ENCODE data around the gene SIL1.

SIL1 gene

DNA sequence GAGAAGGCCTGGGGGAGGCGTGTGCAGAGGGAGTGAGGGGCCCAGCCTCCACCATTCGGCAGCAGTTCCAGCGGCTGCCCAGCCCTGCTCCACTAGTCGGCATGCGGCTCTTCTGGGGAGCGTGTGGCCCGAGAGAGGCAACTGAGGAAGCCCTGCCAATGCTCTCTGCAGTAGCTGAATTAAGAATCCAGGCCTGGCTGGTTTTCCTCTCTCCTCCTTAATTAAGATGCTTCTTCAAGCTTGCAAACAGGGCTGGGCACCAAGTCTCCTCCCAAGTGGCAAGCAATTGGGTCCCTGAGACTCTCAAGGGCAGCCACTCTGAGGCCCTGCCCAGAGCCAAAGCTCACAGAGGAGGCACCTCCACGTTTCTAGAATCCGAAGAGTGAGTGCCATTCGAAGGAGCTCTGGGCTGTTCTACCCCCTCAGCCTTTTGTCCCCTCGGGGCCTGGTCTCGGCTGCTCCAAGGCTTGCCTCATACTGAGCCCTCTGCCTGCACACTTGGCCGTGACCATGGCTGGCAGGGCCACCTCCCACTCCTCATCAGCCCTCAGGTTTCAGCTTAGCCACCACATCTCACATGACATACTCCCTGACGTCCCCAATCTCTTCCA lies 247.6 kb downstream of the SIL1 start:
- DNase-seq (ENCODE audit: low read depth): no peak
- TF ChIP-seq, protein P1, sequence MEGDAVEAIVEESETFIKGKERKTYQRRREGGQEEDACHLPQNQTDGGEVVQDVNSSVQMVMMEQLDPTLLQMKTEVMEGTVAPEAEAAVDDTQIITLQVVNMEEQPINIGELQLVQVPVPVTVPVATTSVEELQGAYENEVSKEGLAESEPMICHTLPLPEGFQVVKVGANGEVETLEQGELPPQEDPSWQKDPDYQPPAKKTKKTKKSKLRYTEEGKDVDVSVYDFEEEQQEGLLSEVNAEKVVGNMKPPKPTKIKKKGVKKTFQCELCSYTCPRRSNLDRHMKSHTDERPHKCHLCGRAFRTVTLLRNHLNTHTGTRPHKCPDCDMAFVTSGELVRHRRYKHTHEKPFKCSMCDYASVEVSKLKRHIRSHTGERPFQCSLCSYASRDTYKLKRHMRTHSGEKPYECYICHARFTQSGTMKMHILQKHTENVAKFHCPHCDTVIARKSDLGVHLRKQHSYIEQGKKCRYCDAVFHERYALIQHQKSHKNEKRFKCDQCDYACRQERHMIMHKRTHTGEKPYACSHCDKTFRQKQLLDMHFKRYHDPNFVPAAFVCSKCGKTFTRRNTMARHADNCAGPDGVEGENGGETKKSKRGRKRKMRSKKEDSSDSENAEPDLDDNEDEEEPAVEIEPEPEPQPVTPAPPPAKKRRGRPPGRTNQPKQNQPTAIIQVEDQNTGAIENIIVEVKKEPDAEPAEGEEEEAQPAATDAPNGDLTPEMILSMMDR (IDR thresholded peaks at IDR 0.05; ENCODE audit: low read depth, low read length, missing control alignments): no peak
- in situ Hi-C loops (cut with HindIII; ENCODE audit: low sequenced_read_pairs): no loop called here
- no peak overlapping the region for H3K4me3 ChIP-seq (ENCODE audit: low read depth, low read length)

DNA sequence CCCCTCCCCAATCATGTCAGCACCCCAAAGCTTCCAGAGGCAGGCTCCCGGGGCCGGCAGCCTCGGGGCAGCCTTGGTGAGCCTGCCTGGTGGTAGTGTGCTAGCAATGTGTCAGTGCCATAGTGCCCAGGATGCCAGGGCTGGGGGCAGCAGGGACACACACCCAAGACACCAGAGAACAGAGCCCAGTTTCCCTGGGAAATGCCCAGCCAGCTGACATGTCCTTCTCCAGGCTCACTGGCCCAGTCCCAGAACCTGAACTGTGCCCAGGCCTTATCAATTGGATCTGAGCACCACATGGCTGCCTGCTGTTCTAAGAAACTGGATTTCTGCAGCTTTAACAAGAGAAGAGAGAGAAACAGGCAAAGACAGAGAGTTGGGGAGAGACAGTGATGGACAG lies 248.2 kb downstream of the SIL1 start:
- no peak for DNase-seq (ENCODE audit: low read depth)
- in situ Hi-C loops (cut with HindIII; ENCODE audit: low sequenced_read_pairs): no loop called here
- no peak overlapping the region for H3K4me3 ChIP-seq (ENCODE audit: low read depth, low read length)
- TF ChIP-seq, protein P1 (IDR thresholded peaks at IDR 0.05; ENCODE audit: low read depth, low read length, missing control alignments): no peak

DNA sequence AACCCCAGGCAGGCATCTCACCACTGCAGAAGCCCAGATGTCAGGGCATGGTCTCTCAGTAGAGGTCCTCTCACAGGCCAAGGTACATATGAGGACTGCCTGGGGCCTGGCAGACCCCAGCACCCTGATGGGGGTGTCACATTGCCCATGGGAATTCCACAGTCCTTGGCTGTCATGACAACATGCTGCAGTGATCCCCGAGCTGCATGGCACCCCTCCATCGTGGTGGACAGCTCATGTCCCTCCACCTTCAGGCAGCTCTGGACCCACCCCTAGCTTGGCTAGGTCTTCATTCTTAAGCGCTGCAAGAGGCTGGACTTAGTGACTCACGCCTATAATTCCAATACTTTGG lies 249.0 kb downstream of the SIL1 start:
- DNase-seq (ENCODE audit: low read depth): no peak
- in situ Hi-C loops (cut with HindIII; ENCODE audit: low sequenced_read_pairs): no loop called here
- TF ChIP-seq, protein P1 (IDR thresholded peaks at IDR 0.05; ENCODE audit: low read depth, low read length, missing control alignments): no peak
- H3K4me3 ChIP-seq (ENCODE audit: low read depth, low read length): no peak overlapping the region

DNA sequence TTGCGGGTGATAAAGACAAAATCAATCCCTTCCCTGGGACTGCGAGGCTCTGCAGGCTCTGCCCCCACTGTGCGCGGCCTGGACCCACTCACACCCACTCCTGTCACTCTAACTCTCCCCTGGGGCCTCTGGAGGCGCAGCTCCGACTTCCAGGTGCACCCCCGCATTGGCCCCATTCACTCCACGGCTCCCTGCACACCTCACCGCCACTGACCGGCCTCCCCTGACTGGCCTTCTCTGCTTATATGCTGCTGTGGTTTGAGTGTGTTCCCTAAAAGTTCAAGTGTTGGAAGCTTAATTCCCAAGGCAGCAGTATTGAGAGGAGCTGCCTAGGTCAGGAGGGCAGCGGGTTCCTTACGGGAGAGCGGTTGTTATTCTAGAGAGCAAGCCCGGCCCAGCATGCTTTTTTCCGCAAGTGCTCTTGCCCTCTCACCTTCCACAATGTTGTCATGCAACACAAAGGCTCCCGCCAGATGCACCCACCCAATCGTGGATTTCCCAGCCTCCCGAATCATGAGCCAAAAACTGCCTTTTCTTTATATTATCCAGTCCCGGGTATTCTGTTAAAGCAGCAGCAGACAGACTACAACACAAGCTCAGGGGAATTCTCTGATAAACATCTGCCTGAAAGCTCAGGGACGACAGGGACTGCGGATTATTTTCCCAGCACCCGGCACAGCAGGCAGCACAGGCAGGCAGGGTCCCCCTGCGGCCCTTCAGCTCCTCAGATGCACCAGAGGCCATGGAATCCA lies 249.5 kb downstream of the SIL1 start:
- in situ Hi-C loops (cut with HindIII; ENCODE audit: low sequenced_read_pairs): no loop called here
- TF ChIP-seq, protein P1 (IDR thresholded peaks at IDR 0.05; ENCODE audit: low read depth, low read length, missing control alignments): no peak
- H3K4me3 ChIP-seq (ENCODE audit: low read depth, low read length): no peak overlapping the region
- DNase-seq (ENCODE audit: low read depth): no peak

DNA sequence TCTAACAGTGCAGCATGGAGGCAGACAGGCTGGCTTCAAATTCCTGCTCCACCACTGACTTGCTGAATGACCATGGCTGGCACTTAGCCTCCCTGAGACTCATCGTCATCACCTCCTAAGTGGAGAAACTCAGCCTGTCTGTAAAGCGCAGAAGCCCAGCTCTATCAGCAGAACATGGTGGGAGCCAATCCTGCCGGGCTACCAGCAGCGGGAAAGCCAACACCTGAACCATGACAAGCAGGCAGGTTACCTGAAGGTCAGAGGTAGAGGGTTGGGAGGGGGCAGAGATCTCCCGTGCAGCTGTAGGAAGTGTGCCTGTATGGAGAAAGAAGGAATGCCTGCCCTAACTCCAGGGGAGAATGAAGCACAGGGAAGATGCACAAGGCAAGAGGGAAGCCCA lies 250.4 kb downstream of the SIL1 start:
- TF ChIP-seq, protein P1 (IDR thresholded peaks at IDR 0.05; ENCODE audit: low read depth, low read length, missing control alignments): no peak
- H3K4me3 ChIP-seq (ENCODE audit: low read depth, low read length): no peak overlapping the region
- in situ Hi-C loops (cut with HindIII; ENCODE audit: low sequenced_read_pairs): no loop called here
- DNase-seq (ENCODE audit: low read depth): no peak

DNA sequence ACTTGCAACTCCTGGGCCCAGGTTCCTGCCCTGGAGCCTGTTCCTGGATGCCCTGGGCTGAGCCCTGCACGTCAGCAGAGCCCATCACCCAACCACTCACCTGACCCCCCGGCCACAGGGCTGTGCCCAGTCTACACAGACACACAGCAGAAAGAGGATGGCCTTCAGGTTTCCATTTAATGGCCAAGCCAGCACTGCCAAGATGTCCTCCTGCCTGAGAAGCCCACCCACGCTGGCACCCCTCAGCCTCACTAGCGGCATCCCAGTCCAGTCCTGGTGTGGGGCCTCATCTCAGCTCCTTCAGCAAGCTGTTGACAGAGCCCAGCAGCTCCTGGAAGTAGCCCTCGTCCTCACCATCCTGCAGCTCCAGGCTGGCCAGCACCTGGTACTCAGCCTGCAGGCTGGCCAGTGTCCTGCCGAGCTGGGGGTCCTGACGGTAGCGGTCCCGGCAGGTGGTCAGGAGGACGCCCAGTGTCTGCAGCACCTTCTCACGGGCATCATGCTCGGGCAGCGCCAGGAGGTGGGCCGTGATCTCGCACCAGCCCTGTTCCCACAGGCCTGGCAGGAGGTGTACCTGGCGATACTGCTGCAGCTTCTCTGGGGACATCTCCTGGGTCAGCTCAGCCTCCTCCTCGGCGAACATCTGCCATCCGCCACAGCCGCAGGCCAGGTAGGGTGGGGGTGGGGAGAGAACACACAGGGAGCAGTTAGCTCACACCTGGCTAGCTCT lies 251.2 kb downstream of the SIL1 start:
- in situ Hi-C loops (cut with HindIII; ENCODE audit: low sequenced_read_pairs): no loop called here
- TF ChIP-seq, protein P1 (IDR thresholded peaks at IDR 0.05; ENCODE audit: low read depth, low read length, missing control alignments): no peak
- DNase-seq (ENCODE audit: low read depth): no peak
- no peak overlapping the region for H3K4me3 ChIP-seq (ENCODE audit: low read depth, low read length)

Measured in astrocyte of the cerebellum (primary cell).